Measurements from ENCODE around the gene SPAG9.

DNA sequence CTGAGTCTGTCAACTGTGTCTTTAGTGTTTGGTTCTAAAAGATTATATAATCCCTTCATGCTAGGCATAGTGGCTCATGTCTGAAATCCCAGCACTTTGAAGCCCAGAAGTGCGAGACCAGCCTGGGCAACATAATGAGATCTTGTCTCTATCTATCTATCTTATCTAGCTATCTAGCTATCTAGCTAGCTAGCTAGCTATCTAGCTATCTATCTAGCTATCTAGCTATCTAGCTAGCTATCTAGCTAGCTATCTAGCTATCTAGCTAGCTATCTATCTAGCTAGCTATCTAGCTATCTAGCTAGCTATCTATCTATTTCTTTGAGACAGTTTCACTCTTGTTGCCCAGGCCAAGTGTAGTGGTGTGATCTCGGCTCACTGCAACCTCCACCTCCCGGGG, 43.8 kb downstream of the SPAG9 start:
- TF ChIP-seq CTCF (IDR thresholded peaks at IDR 0.05) (no peak), EP300 (IDR thresholded peaks at IDR 0.05) (no peak), POLR2AphosphoS5 (IDR thresholded peaks at IDR 0.05) (no peak), POLR2A (IDR thresholded peaks at IDR 0.05) (no peak)
